Measurements from ENCODE around the gene FLAD1.

The FLAD1 gene

DNA sequence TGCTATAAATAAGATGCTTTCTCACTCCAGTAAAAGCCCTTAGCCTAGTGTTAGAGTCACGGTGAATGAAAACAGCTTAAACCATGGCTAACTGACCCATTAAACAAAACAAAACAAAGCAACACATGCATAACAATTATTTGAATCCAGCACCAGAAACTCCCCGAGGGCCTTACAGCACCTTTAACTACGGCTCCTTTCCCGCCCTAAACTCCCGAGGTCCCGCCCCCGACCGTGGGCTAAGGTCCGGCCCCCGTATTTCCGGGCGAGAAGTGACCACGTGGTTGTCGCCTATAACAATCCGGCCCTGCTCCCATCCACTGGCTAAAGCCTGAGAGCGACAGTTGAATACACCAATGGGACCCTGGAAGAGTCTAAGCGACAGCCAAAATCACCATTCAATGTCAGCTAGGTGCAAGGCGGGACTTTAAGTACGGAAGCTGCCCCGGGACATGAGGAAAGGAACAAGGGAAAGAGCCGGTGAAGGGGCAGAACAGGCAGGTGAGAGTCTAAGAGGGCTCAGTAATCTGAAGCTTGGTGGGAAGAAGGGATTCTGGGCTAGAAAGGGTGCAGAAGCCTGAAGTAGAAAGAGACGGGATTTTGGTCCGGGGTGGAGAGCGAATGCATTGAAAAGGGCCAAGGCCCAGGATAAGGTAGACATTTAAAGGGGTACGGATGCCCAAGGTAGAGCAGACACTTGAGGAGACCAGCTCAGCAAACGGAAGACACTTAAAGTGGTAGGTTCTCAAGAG lies at the start of gene FLAD1:
Gene FLAD1 (plus strand): TSS at position 448 of the 752 bp plus-strand sequence. CDS start 351 bp downstream, outside the sequence.
- H3K36me3 ChIP-seq (ENCODE audit: control insufficient read depth, insufficient read depth, low read length): no peaks in the 10 kb centered on the region
- peak within 1 kb of the TSS; percentile 82 for H3K9ac ChIP-seq (ENCODE audit: low read length)
- peak within 1 kb of the TSS; percentile 95 for H3K4me3 ChIP-seq (ENCODE audit: low read length)
- no peaks in the 10 kb centered on the region for H3K9me3 ChIP-seq (ENCODE audit: control insufficient read depth, low read length)
- peaks cover 13% of the 10 kb centered on the region for H3K4me1 ChIP-seq (ENCODE audit: control insufficient read depth, insufficient read depth, low read length)
- no peaks in the 10 kb centered on the region for H3K27me3 ChIP-seq (ENCODE audit: control insufficient read depth, insufficient read depth, low read length)

DNA sequence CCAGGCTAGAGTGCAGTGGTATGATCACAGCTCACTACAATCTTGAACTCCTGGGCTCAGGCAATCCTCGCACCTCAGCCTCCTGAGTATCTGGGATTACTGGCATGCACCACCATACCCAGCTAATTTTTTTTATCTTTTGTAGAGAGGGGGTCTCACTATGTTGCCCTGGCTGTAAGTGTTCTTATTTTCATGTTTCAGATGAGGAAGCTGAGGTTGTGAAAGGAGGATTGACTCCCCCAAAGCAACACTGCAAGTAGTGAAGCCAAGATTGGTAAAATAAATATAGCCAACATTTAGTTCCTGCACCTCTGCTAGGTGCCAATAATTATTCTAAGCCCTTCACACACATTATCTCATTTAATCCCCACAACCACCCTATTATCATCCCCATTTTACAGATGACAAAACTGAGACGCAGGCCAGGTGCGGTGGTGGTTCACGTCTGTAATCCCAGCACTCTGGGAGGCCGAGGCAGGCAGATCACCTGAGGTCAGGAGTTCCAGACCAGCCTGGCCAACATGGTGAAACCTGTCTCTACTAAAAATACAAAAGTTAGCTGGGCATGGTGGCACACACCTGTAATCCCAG lies 48.7 kb upstream of the FLAD1 start:
- Histone ChIP-seq H3K9me3 (ENCODE audit: control insufficient read depth, low read length) (no peaks in the 10 kb centered on the region), H3K9ac (ENCODE audit: low read length) (no peak overlapping the region), H3K36me3 (ENCODE audit: control insufficient read depth, insufficient read depth, low read length) (no peaks in the 10 kb centered on the region), H3K4me1 (ENCODE audit: control insufficient read depth, insufficient read depth, low read length) (peaks cover 46% of the 10 kb centered on the region), H3K4me3 (ENCODE audit: low read length) (no peak overlapping the region), H3K27me3 (ENCODE audit: control insufficient read depth, insufficient read depth, low read length) (no peaks in the 10 kb centered on the region)

DNA sequence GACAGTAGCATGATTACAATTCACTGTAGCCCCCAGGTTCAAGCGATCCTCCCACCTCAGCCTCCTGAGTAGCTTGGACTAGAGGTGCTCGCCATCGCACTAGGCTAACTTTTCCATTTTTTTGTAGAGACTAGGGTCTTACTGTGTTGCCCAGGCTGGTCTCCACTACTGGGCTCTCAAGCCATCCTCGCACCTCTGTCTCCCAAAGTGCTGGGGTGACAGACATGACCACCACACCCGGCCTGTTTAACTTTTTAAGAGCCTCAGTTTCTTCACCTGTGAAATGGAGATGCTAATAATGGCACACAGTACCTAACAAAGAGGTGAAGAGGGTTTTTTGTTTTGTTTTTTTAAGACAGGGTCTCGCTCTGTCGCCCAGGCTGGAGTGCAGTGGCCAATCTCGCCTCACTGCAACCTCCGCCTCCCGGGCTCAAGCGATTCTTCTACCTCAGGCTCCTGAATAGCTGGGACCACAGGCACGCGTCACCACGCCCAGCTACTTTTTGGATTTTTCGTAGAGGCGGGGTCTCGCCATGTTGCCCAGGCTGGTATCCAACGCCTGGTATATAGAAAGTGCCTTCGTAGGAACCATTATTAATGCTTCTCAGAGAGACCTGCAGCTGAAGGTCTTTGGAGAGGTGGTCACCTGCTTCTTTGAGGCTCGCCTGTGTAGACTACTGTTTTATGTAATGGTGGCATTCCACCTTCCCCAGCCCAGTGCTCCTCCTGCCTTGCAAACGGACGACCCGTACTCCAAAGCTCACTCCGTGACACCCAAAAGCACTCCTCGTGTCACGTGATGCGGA lies 47.2 kb upstream of the FLAD1 start:
- Histone ChIP-seq H3K36me3 (ENCODE audit: control insufficient read depth, insufficient read depth, low read length) (no peaks in the 10 kb centered on the region), H3K9ac (ENCODE audit: low read length) (peak overlapping the region; percentile 97), H3K27me3 (ENCODE audit: control insufficient read depth, insufficient read depth, low read length) (no peaks in the 10 kb centered on the region), H3K4me1 (ENCODE audit: control insufficient read depth, insufficient read depth, low read length) (peaks cover 51% of the 10 kb centered on the region), H3K9me3 (ENCODE audit: control insufficient read depth, low read length) (no peaks in the 10 kb centered on the region), H3K4me3 (ENCODE audit: low read length) (peak overlapping the region; percentile 80)

DNA sequence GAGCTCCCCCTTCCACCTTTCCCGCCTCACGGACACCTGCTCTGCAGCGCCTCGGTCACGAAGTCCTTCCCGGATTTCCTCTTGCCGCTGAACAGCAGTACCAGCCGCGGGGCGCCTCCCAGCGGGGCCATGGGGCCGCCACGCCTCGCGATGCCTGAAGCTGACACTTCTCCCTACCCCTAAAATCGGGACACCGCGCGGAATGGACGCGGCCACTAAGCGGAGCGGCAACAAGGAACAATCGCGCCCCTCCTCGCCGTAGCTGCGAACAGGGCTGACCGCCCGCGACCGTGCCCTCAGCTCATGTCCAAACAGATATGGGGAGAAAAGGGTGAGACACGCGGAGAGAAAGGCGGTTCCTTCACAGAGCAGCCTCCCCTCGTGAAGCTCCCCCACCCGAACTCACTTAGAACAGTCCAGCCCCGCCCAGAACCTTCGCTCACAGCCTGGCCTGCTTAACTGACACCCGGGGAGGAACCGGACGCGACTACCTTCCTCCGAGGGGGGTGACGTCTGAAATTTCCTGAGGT lies 46.5 kb upstream of the FLAD1 start, which contains the start of gene PMVK:
Gene PMVK (minus strand): TSS at position 165 of the 530 bp plus-strand sequence. CDS start 34 bp downstream, at position 131.
- peak within 1 kb of the TSS; percentile 80 for H3K4me3 ChIP-seq (ENCODE audit: low read length)
- H3K27me3 ChIP-seq (ENCODE audit: control insufficient read depth, insufficient read depth, low read length): no peaks in the 10 kb centered on the region
- peak within 1 kb of the TSS; percentile 97 for H3K9ac ChIP-seq (ENCODE audit: low read length)
- H3K36me3 ChIP-seq (ENCODE audit: control insufficient read depth, insufficient read depth, low read length): no peaks in the 10 kb centered on the region
- H3K9me3 ChIP-seq (ENCODE audit: control insufficient read depth, low read length): no peaks in the 10 kb centered on the region
- peaks cover 52% of the 10 kb centered on the region for H3K4me1 ChIP-seq (ENCODE audit: control insufficient read depth, insufficient read depth, low read length)

DNA sequence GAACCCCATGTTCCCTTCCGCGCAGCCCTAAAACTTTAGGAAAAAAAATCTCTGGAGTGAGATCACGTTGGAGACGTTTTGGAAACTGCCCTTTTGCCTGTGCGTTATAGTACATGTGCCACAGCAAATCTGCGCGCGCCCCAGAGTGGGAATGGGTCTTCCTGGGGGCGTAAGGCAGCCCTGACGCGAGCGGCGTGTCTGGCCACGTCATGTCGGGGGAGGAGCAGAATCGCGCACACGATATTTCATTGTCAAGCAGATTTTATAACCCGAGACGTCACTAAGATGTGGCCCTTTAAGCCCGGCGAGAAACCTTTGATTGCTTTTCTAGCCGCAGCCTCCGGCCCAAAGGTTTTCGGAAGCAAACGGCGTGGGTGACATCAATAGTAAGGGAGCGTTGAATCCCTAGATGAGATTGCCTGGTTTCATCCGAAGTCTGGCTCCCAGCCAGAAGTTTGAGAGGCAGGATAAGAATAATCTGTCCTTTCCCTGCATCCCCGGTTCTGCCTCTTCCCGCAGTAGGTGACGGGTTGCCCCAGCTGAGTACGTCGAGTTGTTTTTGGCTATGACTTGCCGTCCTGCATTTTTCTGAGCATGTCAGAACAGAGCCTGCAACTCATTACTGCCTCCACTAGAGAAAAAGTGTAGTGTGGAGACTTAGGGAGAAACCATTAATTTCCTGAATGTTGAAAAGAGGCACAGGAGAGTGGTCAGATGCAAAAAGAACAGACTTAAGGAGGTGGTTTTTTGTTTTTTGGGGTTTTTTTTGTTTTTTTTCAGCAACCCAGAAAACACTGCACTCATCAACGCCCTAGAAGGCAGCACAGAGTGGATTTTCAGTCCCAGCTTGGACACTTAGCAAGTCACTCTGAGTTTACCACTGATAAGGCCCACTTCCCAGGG lies 45.8 kb upstream of the FLAD1 start:
- no peaks in the 10 kb centered on the region for H3K27me3 ChIP-seq (ENCODE audit: control insufficient read depth, insufficient read depth, low read length)

DNA sequence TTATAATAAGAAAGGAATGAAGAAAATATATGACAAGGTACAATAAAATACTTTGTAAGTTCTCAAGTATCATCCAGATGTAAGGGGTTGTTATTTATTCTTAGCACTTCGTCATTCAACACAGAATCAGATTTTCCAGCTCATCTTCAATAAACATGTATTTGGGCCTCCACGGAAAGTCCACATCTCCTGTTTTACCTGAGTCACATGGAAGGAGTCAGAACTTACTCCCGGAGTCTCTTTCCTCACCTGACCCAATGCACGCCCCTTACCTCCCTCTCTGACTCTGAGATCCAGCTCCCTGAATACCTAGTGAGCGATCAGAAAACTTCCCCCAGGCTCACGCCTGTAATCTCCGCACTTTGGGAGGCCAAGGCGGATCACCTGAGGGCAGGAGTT lies 45.2 kb upstream of the FLAD1 start:
- Histone ChIP-seq H3K4me3 (ENCODE audit: low read length) (no peak overlapping the region), H3K9ac (ENCODE audit: low read length) (peak overlapping the region; percentile 97), H3K4me1 (ENCODE audit: control insufficient read depth, insufficient read depth, low read length) (peaks cover 52% of the 10 kb centered on the region), H3K36me3 (ENCODE audit: control insufficient read depth, insufficient read depth, low read length) (no peaks in the 10 kb centered on the region), H3K27me3 (ENCODE audit: control insufficient read depth, insufficient read depth, low read length) (no peaks in the 10 kb centered on the region), H3K9me3 (ENCODE audit: control insufficient read depth, low read length) (no peaks in the 10 kb centered on the region)

More for the DNA sequence above, 45.8 kb upstream of the FLAD1 start:
- no peaks in the 10 kb centered on the region for H3K36me3 ChIP-seq (ENCODE audit: control insufficient read depth, insufficient read depth, low read length)
- H3K9me3 ChIP-seq (ENCODE audit: control insufficient read depth, low read length): no peaks in the 10 kb centered on the region
- H3K4me3 ChIP-seq (ENCODE audit: low read length): peak overlapping the region; percentile 80
- peak overlapping the region; percentile 97 for H3K9ac ChIP-seq (ENCODE audit: low read length)
- H3K4me1 ChIP-seq (ENCODE audit: control insufficient read depth, insufficient read depth, low read length): peaks cover 52% of the 10 kb centered on the region

DNA sequence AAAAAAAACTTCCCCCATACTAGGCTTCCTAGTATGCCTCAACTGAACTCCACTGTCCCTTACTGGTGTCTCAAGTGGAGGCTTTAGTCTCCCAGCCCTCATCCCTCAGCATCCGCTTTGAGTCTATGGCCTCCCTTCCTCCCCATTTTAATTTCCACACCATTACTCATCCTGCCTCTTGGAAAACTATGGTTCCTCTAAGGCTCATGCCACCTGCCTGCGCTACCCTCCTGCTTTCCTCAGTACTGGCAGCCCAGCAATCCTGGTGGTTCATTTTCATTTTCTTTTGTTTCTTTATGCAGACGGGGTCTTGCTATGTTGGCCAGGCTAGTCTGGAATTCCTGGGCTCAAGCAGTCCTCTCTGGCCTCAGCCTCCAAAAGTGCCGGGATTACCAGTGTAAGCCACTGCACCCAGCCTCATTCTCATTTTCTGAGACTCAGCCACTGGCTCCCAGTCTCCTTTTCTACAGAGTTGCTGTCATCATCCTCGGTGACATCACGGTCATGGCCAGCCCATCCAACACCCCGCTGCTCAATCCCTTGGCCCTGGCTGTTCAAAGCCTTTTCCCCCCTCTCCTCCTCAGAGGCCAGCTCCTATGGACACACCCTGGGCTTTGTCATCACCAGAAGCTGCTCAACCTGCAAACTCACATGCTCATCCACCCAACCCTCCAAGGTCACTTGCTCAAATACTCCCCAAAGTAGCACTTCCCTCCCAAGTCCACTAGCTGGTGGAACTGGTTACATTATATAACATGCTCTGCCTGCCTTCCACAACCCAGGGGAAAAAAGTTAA lies 44.3 kb upstream of the FLAD1 start:
- peaks cover 57% of the 10 kb centered on the region for H3K4me1 ChIP-seq (ENCODE audit: control insufficient read depth, insufficient read depth, low read length)
- H3K9me3 ChIP-seq (ENCODE audit: control insufficient read depth, low read length): no peaks in the 10 kb centered on the region
- no peaks in the 10 kb centered on the region for H3K27me3 ChIP-seq (ENCODE audit: control insufficient read depth, insufficient read depth, low read length)
- H3K36me3 ChIP-seq (ENCODE audit: control insufficient read depth, insufficient read depth, low read length): no peaks in the 10 kb centered on the region
- H3K4me3 ChIP-seq (ENCODE audit: low read length): no peak overlapping the region
- no peak overlapping the region for H3K9ac ChIP-seq (ENCODE audit: low read length)

DNA sequence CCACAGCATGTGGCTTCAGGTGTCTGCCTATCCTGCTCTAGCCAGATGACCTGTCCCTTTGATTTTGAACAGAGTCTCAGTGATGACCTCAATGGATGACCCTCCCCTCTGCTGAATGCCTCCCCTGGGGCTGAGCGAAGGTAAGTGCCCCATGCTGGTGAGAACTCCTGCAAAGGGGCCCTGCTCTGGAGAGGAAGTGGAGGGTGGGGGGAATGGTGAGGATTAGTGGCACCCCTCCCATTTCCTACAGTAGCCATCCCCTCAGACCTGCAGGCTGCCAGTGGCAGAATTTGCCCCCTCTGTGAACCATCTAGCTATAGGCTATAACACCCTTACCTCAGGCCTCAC lies 43.0 kb upstream of the FLAD1 start:
- Histone ChIP-seq H3K27me3 (ENCODE audit: control insufficient read depth, insufficient read depth, low read length) (no peaks in the 10 kb centered on the region), H3K9me3 (ENCODE audit: control insufficient read depth, low read length) (no peaks in the 10 kb centered on the region), H3K4me3 (ENCODE audit: low read length) (no peak overlapping the region), H3K36me3 (ENCODE audit: control insufficient read depth, insufficient read depth, low read length) (no peaks in the 10 kb centered on the region), H3K4me1 (ENCODE audit: control insufficient read depth, insufficient read depth, low read length) (peaks cover 66% of the 10 kb centered on the region), H3K9ac (ENCODE audit: low read length) (no peak overlapping the region)

DNA sequence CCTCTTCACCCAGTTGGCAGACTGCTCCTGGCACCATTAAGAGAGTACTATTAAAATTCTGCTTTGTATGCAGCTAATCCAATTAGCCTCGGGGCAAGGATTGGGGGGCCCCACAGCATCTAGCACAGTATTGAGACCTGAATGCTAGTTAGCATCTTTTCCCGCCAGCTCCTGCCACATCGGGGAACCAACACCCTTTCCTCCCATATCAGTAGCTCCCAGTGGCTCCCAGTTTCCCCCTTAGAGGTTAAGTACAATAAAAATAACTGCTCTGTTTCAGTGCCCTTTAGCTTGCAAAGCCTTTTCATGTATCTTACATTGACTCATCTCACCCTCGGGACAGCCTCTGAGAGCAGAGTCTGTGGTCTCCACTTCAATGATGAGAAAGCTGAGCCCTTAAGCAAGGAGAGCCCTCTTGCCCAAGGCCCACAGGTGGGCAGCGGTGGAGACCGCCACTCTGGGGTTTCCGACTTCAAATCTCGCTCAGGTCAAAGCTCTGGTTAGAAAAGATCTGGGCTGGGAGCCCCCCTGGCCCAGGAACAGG lies 42.4 kb upstream of the FLAD1 start:
- peak overlapping the region; percentile 8 for H3K9ac ChIP-seq (ENCODE audit: low read length)
- no peaks in the 10 kb centered on the region for H3K27me3 ChIP-seq (ENCODE audit: control insufficient read depth, insufficient read depth, low read length)
- H3K4me1 ChIP-seq (ENCODE audit: control insufficient read depth, insufficient read depth, low read length): peaks cover 60% of the 10 kb centered on the region
- H3K9me3 ChIP-seq (ENCODE audit: control insufficient read depth, low read length): no peaks in the 10 kb centered on the region
- H3K36me3 ChIP-seq (ENCODE audit: control insufficient read depth, insufficient read depth, low read length): no peaks in the 10 kb centered on the region
- no peak overlapping the region for H3K4me3 ChIP-seq (ENCODE audit: low read length)

DNA sequence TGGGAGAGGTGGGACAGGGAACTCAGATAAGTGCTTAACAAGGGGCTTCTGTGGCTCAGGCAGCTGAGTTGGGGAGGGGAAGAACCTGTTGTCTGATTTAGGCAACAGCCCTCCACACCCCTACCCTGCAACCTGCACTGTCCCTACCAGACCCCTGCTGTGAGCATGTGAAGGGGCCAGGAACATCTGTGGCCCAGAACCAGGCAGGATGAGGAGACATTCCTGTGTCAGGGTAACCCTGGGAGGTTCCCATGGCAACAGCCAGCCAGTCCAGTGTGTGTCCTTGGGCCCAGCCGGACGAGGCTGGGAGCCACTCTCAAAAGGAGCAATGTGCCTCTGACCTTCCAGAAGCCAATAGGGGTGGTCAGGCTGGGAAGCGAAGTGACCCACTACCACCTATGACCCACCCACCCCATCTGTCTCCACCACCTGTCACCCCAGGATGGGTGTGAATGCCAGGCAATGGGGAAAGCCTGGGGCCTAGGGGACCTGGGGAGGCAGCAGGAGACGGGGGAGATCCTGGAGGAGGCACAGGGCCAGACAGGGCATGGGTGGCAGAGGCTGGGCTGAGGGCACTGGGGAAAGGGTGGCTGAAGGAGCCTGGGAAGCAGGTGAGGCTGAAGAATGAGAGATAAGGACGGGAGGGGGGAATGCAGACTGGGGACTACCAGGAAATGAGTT lies 41.7 kb upstream of the FLAD1 start:
- Histone ChIP-seq H3K9me3 (ENCODE audit: control insufficient read depth, low read length) (no peaks in the 10 kb centered on the region), H3K4me1 (ENCODE audit: control insufficient read depth, insufficient read depth, low read length) (peaks cover 53% of the 10 kb centered on the region)

More for the DNA sequence above, 41.7 kb upstream of the FLAD1 start:
- Histone ChIP-seq H3K4me3 (ENCODE audit: low read length) (no peak overlapping the region), H3K36me3 (ENCODE audit: control insufficient read depth, insufficient read depth, low read length) (no peaks in the 10 kb centered on the region), H3K9ac (ENCODE audit: low read length) (peak overlapping the region; percentile 50), H3K27me3 (ENCODE audit: control insufficient read depth, insufficient read depth, low read length) (no peaks in the 10 kb centered on the region)
